A549 (cell line): ENCODE results near the gene RANBP17.

Source experiments
- EHF ChIP-seq: fragments of 250-450 bp; sonication (Bioruptor Pico); IDR thresholded peaks from 2 replicates; pipeline ENCODE4 v1.5.0; 2020; ENCODE audit warnings: mild to moderate bottlenecking
- PHF8 ChIP-seq: fragments of 200-600 bp; sonication (generic); IDR thresholded peaks from 2 replicates; pipeline ENCODE4 v1.6.1; 2016; ENCODE audit warnings: low read depth, mild to moderate bottlenecking, antibody characterized with exemption, moderate library complexity, borderline replicate concordance
- POLR2A ChIP-seq: IDR thresholded peaks from 2 replicates; pipeline ENCODE4 v1.6.1; 2012; ENCODE audit warnings: mild to moderate bottlenecking, low read length
- SMC3 ChIP-seq: fragments of >200 bp; sonication (Bioruptor Twin); formaldehyde crosslinking; IDR thresholded peaks from 3 replicates; pipeline ENCODE4 v1.6.1; 2018; ENCODE audit warnings: inconsistent platforms
- TF ChIP-seq, protein P1 (sequence below): fragments of >200 bp; sonication (Bioruptor Twin); formaldehyde crosslinking; IDR thresholded peaks from 3 replicates; pipeline ENCODE4 v1.5.1; 2016

DNA sequence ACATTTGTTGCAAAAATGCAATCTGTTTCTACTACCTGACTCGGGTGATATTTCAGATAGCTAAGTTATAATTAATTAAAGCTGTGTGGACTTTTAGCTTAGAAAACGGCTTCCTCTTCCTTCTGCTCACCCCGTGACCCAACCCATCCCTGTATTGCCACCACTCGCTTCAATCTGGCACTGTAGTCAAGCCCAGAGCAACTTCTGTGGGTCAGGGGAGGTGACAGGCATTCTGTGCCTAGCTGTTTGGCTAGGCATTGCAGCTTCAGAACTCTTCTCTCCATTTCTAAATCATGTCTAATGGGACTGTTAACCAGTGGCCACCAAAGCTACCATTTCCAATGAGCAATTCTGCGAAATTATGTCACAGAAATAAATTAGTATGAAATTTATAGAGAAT, 267.5 kb downstream of the RANBP17 start:
- TF ChIP-seq SMC3 (no peak), PHF8 (no peak), POLR2A (no peak), EHF (CRISPR knock-in tag) (no peak)
- TF ChIP-seq, protein P1, sequence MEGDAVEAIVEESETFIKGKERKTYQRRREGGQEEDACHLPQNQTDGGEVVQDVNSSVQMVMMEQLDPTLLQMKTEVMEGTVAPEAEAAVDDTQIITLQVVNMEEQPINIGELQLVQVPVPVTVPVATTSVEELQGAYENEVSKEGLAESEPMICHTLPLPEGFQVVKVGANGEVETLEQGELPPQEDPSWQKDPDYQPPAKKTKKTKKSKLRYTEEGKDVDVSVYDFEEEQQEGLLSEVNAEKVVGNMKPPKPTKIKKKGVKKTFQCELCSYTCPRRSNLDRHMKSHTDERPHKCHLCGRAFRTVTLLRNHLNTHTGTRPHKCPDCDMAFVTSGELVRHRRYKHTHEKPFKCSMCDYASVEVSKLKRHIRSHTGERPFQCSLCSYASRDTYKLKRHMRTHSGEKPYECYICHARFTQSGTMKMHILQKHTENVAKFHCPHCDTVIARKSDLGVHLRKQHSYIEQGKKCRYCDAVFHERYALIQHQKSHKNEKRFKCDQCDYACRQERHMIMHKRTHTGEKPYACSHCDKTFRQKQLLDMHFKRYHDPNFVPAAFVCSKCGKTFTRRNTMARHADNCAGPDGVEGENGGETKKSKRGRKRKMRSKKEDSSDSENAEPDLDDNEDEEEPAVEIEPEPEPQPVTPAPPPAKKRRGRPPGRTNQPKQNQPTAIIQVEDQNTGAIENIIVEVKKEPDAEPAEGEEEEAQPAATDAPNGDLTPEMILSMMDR, result no peak
